ENCODE data around the gene ACBD4. TPM values are rescaled to one million over a fixed set of nuclear protein-coding genes. Genes with fewer than 3 reads are reported as not detected.
A peak's percentile ranks its signal among the peaks of the same experiment; 100 is the strongest.

The ACBD4 gene
- total and polyA plus RNA-seq, 2 of the 13 experiments (the other 11 are each of a cell fraction or from before 2014, with no cell fraction given) = 16.1 to 26.9 TPM

- TF ChIP-seq SOX6 (IDR thresholded peaks at IDR 0.05) (no peak), SOX6 (CRISPR knock-in tag; IDR thresholded peaks at IDR 0.05) (0 out of 2 replicates have a peak, but pooled peaks have one; percentile 15), ZBTB7A (CRISPR knock-in tag; IDR thresholded peaks at IDR 0.05) (peak; percentile 58; the same call in 1 of the 2 replicates), NR2F2 (IDR thresholded peaks at IDR 0.05; ENCODE audit: borderline replicate concordance, low read depth) (peak; percentile 59), PPARG (CRISPR knock-in tag; conservative IDR thresholded peaks at IDR 0.05) (0 out of 2 replicates have a peak, but pooled peaks have one; percentile 22), SPEN (CRISPR knock-in tag; IDR thresholded peaks at IDR 0.05; ENCODE audit: low read depth) (no peak), MTA1 (CRISPR knock-in tag; IDR thresholded peaks at IDR 0.05; ENCODE audit: borderline replicate concordance) (peak; percentile 82; the same call in 1 of the 2 replicates), HOXA3 (CRISPR knock-in tag; IDR thresholded peaks at IDR 0.05) (peak; percentile 76; the same call in 1 of the 2 replicates), ZNF17 (CRISPR knock-in tag; IDR thresholded peaks at IDR 0.05) (no peak), IRF2 (CRISPR knock-in tag; IDR thresholded peaks at IDR 0.05) (peak; percentile 33; the same call in 1 of the 2 replicates), NR2F1 (CRISPR knock-in tag; IDR thresholded peaks at IDR 0.05) (peak; percentile 47 to 48; a peak in 3 of 4 replicates), NR2C2 (CRISPR knock-in tag; IDR thresholded peaks at IDR 0.05; ENCODE audit: borderline replicate concordance) (peak; percentile 93), BRD4 (CRISPR knock-in tag; IDR thresholded peaks at IDR 0.05) (no peak), ZMYM3 (CRISPR knock-in tag; IDR thresholded peaks at IDR 0.05) (0 out of 2 replicates have a peak, but pooled peaks have one; percentile 6), ZNF547 (CRISPR knock-in tag; IDR thresholded peaks at IDR 0.05) (peak; percentile 44; the same call in 1 of the 2 replicates), GTF3A (CRISPR knock-in tag; conservative IDR thresholded peaks at IDR 0.05) (0 out of 2 replicates have a peak, but pooled peaks have one; percentile 56), ZNF274 (CRISPR knock-in tag; IDR thresholded peaks at IDR 0.05) (0 out of 2 replicates have a peak, but pooled peaks have one; percentile 41), HNRNPLL (IDR thresholded peaks at IDR 0.05; ENCODE audit: low read depth, low read length, poor library complexity, severe bottlenecking) (peak; percentile 8), ZNF207 (IDR thresholded peaks at IDR 0.05; ENCODE audit: borderline replicate concordance) (no peak), ZNF484 (CRISPR knock-in tag; IDR thresholded peaks at IDR 0.05; ENCODE audit: borderline replicate concordance, low read depth) (no peak), RXRA (CRISPR knock-in tag; IDR thresholded peaks at IDR 0.05) (peak; percentile 93), SMAD3 (CRISPR knock-in tag; IDR thresholded peaks at IDR 0.05) (0 out of 2 replicates have a peak, but pooled peaks have one; percentile 25)
- TF ChIP-seq, protein P1, sequence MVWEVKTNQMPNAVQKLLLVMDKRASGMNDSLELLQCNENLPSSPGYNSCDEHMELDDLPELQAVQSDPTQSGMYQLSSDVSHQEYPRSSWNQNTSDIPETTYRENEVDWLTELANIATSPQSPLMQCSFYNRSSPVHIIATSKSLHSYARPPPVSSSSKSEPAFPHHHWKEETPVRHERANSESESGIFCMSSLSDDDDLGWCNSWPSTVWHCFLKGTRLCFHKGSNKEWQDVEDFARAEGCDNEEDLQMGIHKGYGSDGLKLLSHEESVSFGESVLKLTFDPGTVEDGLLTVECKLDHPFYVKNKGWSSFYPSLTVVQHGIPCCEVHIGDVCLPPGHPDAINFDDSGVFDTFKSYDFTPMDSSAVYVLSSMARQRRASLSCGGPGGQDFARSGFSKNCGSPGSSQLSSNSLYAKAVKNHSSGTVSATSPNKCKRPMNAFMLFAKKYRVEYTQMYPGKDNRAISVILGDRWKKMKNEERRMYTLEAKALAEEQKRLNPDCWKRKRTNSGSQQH (CRISPR knock-in tag; IDR thresholded peaks at IDR 0.05; ENCODE audit: low read depth) = 0 out of 2 replicates have a peak, but pooled peaks have one; percentile 44
- TF ChIP-seq, protein P2, sequence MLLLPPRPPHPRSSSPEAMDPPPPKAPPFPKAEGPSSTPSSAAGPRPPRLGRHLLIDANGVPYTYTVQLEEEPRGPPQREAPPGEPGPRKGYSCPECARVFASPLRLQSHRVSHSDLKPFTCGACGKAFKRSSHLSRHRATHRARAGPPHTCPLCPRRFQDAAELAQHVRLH (CRISPR knock-in tag; IDR thresholded peaks at IDR 0.05; ENCODE audit: borderline replicate concordance, low read depth) = 0 out of 2 replicates have a peak, but pooled peaks have one; percentile 13
- TF ChIP-seq, protein P3, sequence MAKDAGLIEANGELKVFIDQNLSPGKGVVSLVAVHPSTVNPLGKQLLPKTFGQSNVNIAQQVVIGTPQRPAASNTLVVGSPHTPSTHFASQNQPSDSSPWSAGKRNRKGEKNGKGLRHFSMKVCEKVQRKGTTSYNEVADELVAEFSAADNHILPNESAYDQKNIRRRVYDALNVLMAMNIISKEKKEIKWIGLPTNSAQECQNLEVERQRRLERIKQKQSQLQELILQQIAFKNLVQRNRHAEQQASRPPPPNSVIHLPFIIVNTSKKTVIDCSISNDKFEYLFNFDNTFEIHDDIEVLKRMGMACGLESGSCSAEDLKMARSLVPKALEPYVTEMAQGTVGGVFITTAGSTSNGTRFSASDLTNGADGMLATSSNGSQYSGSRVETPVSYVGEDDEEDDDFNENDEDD (CRISPR knock-in tag; IDR thresholded peaks at IDR 0.05; ENCODE audit: borderline replicate concordance) = no peak
- TF ChIP-seq, protein P4, sequence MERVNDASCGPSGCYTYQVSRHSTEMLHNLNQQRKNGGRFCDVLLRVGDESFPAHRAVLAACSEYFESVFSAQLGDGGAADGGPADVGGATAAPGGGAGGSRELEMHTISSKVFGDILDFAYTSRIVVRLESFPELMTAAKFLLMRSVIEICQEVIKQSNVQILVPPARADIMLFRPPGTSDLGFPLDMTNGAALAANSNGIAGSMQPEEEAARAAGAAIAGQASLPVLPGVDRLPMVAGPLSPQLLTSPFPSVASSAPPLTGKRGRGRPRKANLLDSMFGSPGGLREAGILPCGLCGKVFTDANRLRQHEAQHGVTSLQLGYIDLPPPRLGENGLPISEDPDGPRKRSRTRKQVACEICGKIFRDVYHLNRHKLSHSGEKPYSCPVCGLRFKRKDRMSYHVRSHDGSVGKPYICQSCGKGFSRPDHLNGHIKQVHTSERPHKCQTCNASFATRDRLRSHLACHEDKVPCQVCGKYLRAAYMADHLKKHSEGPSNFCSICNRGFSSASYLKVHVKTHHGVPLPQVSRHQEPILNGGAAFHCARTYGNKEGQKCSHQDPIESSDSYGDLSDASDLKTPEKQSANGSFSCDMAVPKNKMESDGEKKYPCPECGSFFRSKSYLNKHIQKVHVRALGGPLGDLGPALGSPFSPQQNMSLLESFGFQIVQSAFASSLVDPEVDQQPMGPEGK (CRISPR knock-in tag; IDR thresholded peaks at IDR 0.05) = 0 out of 2 replicates have a peak, but pooled peaks have one; percentile 35
Observed at GRCh38 chr17:45113424-45113754, 22.1 kb upstream of the ACBD4 start (continued).
